Loucy (cell line): ENCODE measurements around the gene PRKAB1.

Experiments
- H2AFZ ChIP-seq: fragments of 200-600 bp; sonication (generic); 2 replicates; pipeline ENCODE4 v1.6.0; 2016; ENCODE audit warnings: antibody characterized with exemption, mild to moderate bottlenecking, low read length, moderate library complexity
- H3F3A ChIP-seq: fragments of 200-600 bp; 2 replicates; pipeline ENCODE4 v1.6.0; 2016; ENCODE audit warnings: antibody characterized with exemption, low read depth, mild to moderate bottlenecking
- H3K27me3 ChIP-seq: fragments of 200-600 bp; sonication (generic); 2 replicates; pipeline ENCODE4 v1.6.1; 2014; ENCODE audit warnings: low read length, mild to moderate bottlenecking; ENCODE audit not compliant: insufficient read depth, poor library complexity, severe bottlenecking
- H3K36me3 ChIP-seq: fragments of 200-600 bp; sonication (generic); 2 replicates; pipeline ENCODE4 v1.6.1; 2016; ENCODE audit warnings: low read length; ENCODE audit not compliant: insufficient read depth
- H3K4me1 ChIP-seq: fragments of 200-600 bp; sonication (generic); 2 replicates; pipeline ENCODE4 v1.5.1; 2014; ENCODE audit warnings: low read length, mild to moderate bottlenecking; ENCODE audit not compliant: insufficient read depth, poor library complexity, severe bottlenecking
- H3K4me2 ChIP-seq: fragments of 200-600 bp; sonication (generic); 2 replicates; pipeline ENCODE4 v1.6.0; 2014; ENCODE audit warnings: antibody characterized with exemption, low read length, low read depth, mild to moderate bottlenecking; ENCODE audit not compliant: poor library complexity, severe bottlenecking
- H3K4me3 ChIP-seq: fragments of 200-600 bp; sonication (generic); 2 replicates; pipeline ENCODE4 v1.5.1; 2014; ENCODE audit warnings: low read length, mild to moderate bottlenecking, mixed read lengths; ENCODE audit not compliant: poor library complexity, severe bottlenecking
- H3K79me2 ChIP-seq: fragments of 200-600 bp; sonication (generic); 2 replicates; pipeline ENCODE4 v1.6.1; 2014; ENCODE audit warnings: low read length; ENCODE audit not compliant: insufficient read depth
- H3K9ac ChIP-seq: fragments of 200-600 bp; sonication (generic); 2 replicates; pipeline ENCODE4 v1.6.0; 2014; ENCODE audit warnings: mild to moderate bottlenecking, low read depth, low read length, moderate library complexity; ENCODE audit not compliant: poor library complexity, severe bottlenecking
- H3K9me2 ChIP-seq: fragments of 200-600 bp; sonication (generic); replicated peaks from 2 replicates; pipeline ENCODE4 v1.6.1; 2016; ENCODE audit warnings: low read depth, low read length, mixed read lengths
- H3K9me3 ChIP-seq: fragments of 200-600 bp; sonication (generic); 2 replicates; pipeline ENCODE4 v1.6.1; 2014; ENCODE audit warnings: mild to moderate bottlenecking, antibody characterized with exemption, low read length, low read depth; ENCODE audit not compliant: insufficient read depth
- H4K20me1 ChIP-seq: fragments of 200-600 bp; sonication (generic); 2 replicates; pipeline ENCODE4 v1.6.0; 2014; ENCODE audit warnings: antibody characterized with exemption, low read length, mild to moderate bottlenecking; ENCODE audit not compliant: insufficient read depth, poor library complexity, severe bottlenecking
- CTCF ChIP-seq: fragments of 200-600 bp; sonication (generic); conservative IDR thresholded peaks from 2 replicates; pipeline ENCODE4 v1.5.1; 2014; ENCODE audit warnings: mild to moderate bottlenecking, antibody characterized with exemption, low read length
- EZH2phosphoT487 ChIP-seq: fragments of 200-600 bp; IDR thresholded peaks from 2 replicates; pipeline ENCODE4 v1.6.1; 2018; ENCODE audit warnings: antibody characterized with exemption, mild to moderate bottlenecking, moderate library complexity, borderline replicate concordance

PRKAB1 gene

DNA sequence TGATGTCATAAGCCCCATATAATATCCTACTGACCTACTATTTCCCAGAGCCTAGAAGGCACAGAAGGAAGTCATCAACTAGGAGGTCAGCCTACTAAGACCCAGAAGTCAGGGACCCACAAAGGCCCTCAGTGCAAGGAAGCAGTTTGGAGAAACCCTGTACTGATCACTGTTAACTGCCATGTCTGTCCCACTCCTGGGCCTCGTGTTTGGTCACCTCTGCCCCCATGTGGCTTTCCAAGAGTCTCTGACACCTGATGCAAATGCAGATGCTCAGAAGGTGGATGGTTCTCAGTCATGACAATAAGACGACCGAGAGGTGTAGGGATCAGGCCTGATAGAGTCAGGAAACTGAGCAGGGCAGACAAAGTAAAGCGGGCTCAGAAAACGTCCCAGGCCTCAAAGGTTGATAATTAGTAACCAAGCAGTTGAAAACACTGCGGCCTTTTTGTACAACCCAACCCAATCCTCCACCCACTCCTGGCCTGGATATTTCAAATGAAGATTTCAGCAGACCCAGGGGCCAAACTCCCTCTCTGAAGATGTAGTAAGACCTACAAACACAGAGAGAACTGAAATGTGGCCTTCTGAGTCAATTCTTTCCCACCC, 23.4 kb downstream of the PRKAB1 start:
- Histone ChIP-seq H3K4me2 (no peak overlapping the region), H3K9me3 (no peaks in the 10 kb centered on the region), H3K4me1 (peaks cover 6% of the 10 kb centered on the region), H2AFZ (no peak overlapping the region), H4K20me1 (no peaks in the 10 kb centered on the region), H3K9ac (no peak overlapping the region), H3K4me3 (no peak overlapping the region), H3K9me2 (no peaks in the 10 kb centered on the region), H3K36me3 (peaks cover 67% of the 10 kb centered on the region; the same call in 1 of the 2 replicates), H3F3A (no peaks in the 10 kb centered on the region), H3K27me3 (no peaks in the 10 kb centered on the region), H3K79me2 (no peaks in the 10 kb centered on the region)
- TF ChIP-seq EZH2phosphoT487 (no peak), CTCF (no peak)

DNA sequence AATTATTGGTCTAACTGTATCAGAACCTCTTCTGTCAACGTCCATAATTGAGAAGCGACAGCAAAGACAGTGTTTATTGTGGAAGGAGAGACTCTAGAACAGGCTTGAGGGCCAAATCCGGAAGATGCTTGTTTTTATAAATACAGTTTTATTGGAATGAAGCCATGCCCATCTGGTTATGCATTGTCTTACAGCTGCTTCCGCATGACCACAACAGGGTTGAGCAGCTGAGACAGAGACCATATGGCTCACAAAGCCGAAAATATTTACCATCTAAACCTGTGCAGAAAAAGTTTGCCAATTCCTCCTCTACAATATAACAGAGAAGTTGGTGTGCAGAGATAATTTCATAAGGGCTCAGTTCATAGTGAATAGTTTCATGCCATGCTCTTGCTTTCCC, 24.5 kb downstream of the PRKAB1 start:
- peaks cover 64% of the 10 kb centered on the region; the same call in 1 of the 2 replicates for H3K36me3 ChIP-seq
- TF ChIP-seq EZH2phosphoT487 (no peak), CTCF (no peak)

DNA sequence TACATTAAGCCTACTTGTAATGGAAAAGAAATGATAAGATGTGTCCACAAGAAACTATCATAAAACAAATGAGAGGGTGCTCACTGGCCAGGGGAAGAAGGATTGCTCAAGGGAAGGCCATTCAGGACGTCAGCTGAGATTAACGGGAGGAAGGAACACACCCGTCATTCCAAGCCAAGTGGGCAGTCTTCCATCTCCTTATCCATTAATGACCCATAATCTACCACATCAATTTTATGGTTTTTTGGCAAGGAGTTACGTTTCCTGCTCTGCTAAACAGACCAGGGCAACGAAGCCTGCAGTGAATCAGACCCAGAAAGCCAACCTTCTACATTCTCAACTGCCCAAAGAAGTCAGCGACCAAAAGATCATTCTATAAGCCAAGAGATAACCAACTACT, 25.1 kb downstream of the PRKAB1 start:
- H3K9me2 ChIP-seq: no peaks in the 10 kb centered on the region
- no peaks in the 10 kb centered on the region for H3F3A ChIP-seq
- no peak overlapping the region for H2AFZ ChIP-seq
- no peak overlapping the region for H3K4me3 ChIP-seq
- no peaks in the 10 kb centered on the region for H3K27me3 ChIP-seq
- no peak overlapping the region for H3K9ac ChIP-seq
- H3K4me2 ChIP-seq: no peak overlapping the region
- H3K36me3 ChIP-seq: peaks cover 64% of the 10 kb centered on the region; the same call in 1 of the 2 replicates
- H3K9me3 ChIP-seq: no peaks in the 10 kb centered on the region
- no peak for TF ChIP-seq CTCF
- TF ChIP-seq EZH2phosphoT487: no peak
- H4K20me1 ChIP-seq: no peaks in the 10 kb centered on the region
- H3K79me2 ChIP-seq: no peaks in the 10 kb centered on the region
- peaks cover 6% of the 10 kb centered on the region for H3K4me1 ChIP-seq

More for the DNA sequence above, 24.5 kb downstream of the PRKAB1 start:
- Histone ChIP-seq H3K9me3 (no peaks in the 10 kb centered on the region), H2AFZ (no peak overlapping the region), H3K79me2 (no peaks in the 10 kb centered on the region), H3F3A (no peaks in the 10 kb centered on the region), H3K9ac (no peak overlapping the region), H3K27me3 (no peaks in the 10 kb centered on the region), H4K20me1 (no peaks in the 10 kb centered on the region), H3K9me2 (no peaks in the 10 kb centered on the region), H3K4me2 (no peak overlapping the region), H3K4me1 (peaks cover 6% of the 10 kb centered on the region), H3K4me3 (no peak overlapping the region)
